Measurements from ENCODE around the gene DUSP8. TPM values are rescaled to one million over a fixed set of nuclear protein-coding genes. Genes with fewer than 3 reads are reported as not detected.
"Not testable (repeated sequence)": the region's sequence is repeated elsewhere in the genome, so short reads cannot be mapped to it uniquely, and the experiment has no call there.

The DUSP8 gene
- total RNA-seq, 1 experiment from 2014 or later, result 10.2 TPM

GRCh38 chr11:1603629-1604028 is 31.6 kb upstream of the DUSP8 start:
- ATAC-seq (no peak), DNase-seq (ENCODE audit: low read depth, low spot score) (no peak)
- H3K4me2 ChIP-seq (ENCODE audit: low read length), result no peak overlapping the region
- TF ChIP-seq POLR2A (IDR thresholded peaks at IDR 0.05; ENCODE audit: borderline replicate concordance, extremely low read depth, insufficient read depth, insufficient read length) (no peak), SP1 (IDR thresholded peaks at IDR 0.05; ENCODE audit: low read depth) (no peak), FOSL1 (IDR thresholded peaks at IDR 0.05; ENCODE audit: low read depth) (no peak), CEBPB (IDR thresholded peaks at IDR 0.05; ENCODE audit: low read depth) (no peak), EGR1 (IDR thresholded peaks at IDR 0.05; ENCODE audit: low read depth) (no peak), JUND (IDR thresholded peaks at IDR 0.05) (no peak), SIN3A (IDR thresholded peaks at IDR 0.05; ENCODE audit: low read depth) (no peak), POLR2AphosphoS5 (IDR thresholded peaks at IDR 0.05; ENCODE audit: low read depth, low read length) (no peak), ZNF274 (IDR thresholded peaks at IDR 0.05; ENCODE audit: low read depth, low read length) (no peak), YY1 (IDR thresholded peaks at IDR 0.05; ENCODE audit: extremely low read depth, insufficient replicate concordance, low read depth, low read length) (no peak), REST (IDR thresholded peaks at IDR 0.05; ENCODE audit: low read depth) (no peak), ZBTB33 (IDR thresholded peaks at IDR 0.05; ENCODE audit: extremely low read depth, insufficient replicate concordance, low read length) (no peak), MAX (IDR thresholded peaks at IDR 0.05) (no peak), EZH2phosphoT487 (IDR thresholded peaks at IDR 0.05; ENCODE audit: borderline replicate concordance) (no peak), ELF1 (IDR thresholded peaks at IDR 0.05; ENCODE audit: borderline replicate concordance, low read depth) (no peak), SRF (IDR thresholded peaks at IDR 0.05; ENCODE audit: low read depth) (no peak), TCF7L2 (IDR thresholded peaks at IDR 0.05; ENCODE audit: borderline replicate concordance, extremely low read depth, insufficient read depth, insufficient read length) (no peak), EZH2 (IDR thresholded peaks at IDR 0.05) (no peak), ZFX (IDR thresholded peaks at IDR 0.05) (no peak)
- H4K20me1 ChIP-seq (ENCODE audit: insufficient read depth), result no peaks in the 10 kb centered on the region
- BruUV-seq (replicated peaks), result no TSS peak
- POLR2A ChIA-PET, result no interaction called here
- H3K79me2 ChIP-seq (ENCODE audit: insufficient read depth, low read length), result no peaks in the 10 kb centered on the region
- peaks cover 18% of the 10 kb centered on the region; the same call in 1 of the 2 replicates for H3K27me3 ChIP-seq (ENCODE audit: insufficient read depth, low read length)
- intact Hi-C loops (cut with micrococcal nuclease), result no loop called here
- no peak overlapping the region for H3K27ac ChIP-seq (ENCODE audit: low read depth, low read length)
- no peaks in the 10 kb centered on the region for H3K9me2 ChIP-seq (ENCODE audit: insufficient read depth)
- H3K4me1 ChIP-seq (ENCODE audit: control insufficient read depth in 1 of 2, insufficient read depth in 2 of 2, low read length in 2 of 2), result no peaks in the 10 kb centered on the region
- H3K36me3 ChIP-seq (ENCODE audit: control insufficient read depth in 1 of 2, insufficient read depth in 2 of 2, low read length in 2 of 2), result no peaks in the 10 kb centered on the region
- CTCF ChIA-PET, result no interaction called here
- RAD21 ChIA-PET (ENCODE audit: low non-redundant PET in 1 of 2, low total read pairs in 2 of 2, uncharacterized antibody in 2 of 2, unreplicated experiment in 2 of 2), result no interaction called here
- no peak overlapping the region for H3K9ac ChIP-seq (ENCODE audit: low read length)
- H2AFZ ChIP-seq (ENCODE audit: low read depth, low read length, poor library complexity, severe bottlenecking), result no peak overlapping the region
- H3K9me3 ChIP-seq (ENCODE audit: control insufficient read depth in 1 of 2, insufficient read depth in 1 of 2, low read depth in 1 of 2, low read length in 2 of 2), result no peaks in the 10 kb centered on the region
- no peak overlapping the region for H3K4me3 ChIP-seq (replicated peaks in 1 of 2; ENCODE audit: low read depth in 1 of 2, low read length in 2 of 2)

GRCh38 chr11:1601663-1602062 is 29.6 kb upstream of the DUSP8 start:
- H3K9ac ChIP-seq (ENCODE audit: low read length); RAD21 ChIA-PET (ENCODE audit: low non-redundant PET in 1 of 2, low total read pairs in 2 of 2, uncharacterized antibody in 2 of 2, unreplicated experiment in 2 of 2); H3K9me2 ChIP-seq (ENCODE audit: insufficient read depth); BruUV-seq (replicated peaks); CTCF ChIA-PET; DNase-seq (ENCODE audit: low read depth, low spot score); H3K36me3 ChIP-seq (ENCODE audit: control insufficient read depth in 1 of 2, insufficient read depth in 2 of 2, low read length in 2 of 2); H4K20me1 ChIP-seq (ENCODE audit: insufficient read depth); H3K4me2 ChIP-seq (ENCODE audit: low read length); POLR2A ChIA-PET; H3K27ac ChIP-seq (ENCODE audit: low read depth, low read length); intact Hi-C loops (cut with micrococcal nuclease); H3K79me2 ChIP-seq (ENCODE audit: insufficient read depth, low read length); H2AFZ ChIP-seq (ENCODE audit: low read depth, low read length, poor library complexity, severe bottlenecking); H3K4me1 ChIP-seq (ENCODE audit: control insufficient read depth in 1 of 2, insufficient read depth in 2 of 2, low read length in 2 of 2); ATAC-seq; H3K9me3 ChIP-seq (ENCODE audit: control insufficient read depth in 1 of 2, insufficient read depth in 1 of 2, low read depth in 1 of 2, low read length in 2 of 2); H3K4me3 ChIP-seq (replicated peaks in 1 of 2; ENCODE audit: low read depth in 1 of 2, low read length in 2 of 2): not testable (repeated sequence)
- H3K27me3 ChIP-seq (ENCODE audit: insufficient read depth, low read length), result peaks cover 18% of the 10 kb centered on the region; the same call in 1 of the 2 replicates

All from HCT116 (cell line).